ENCODE measurements around the gene TAMM41.

The TAMM41 gene

GRCh38 chr3:11789412-11789811, 57.3 kb downstream of the TAMM41 start:
- TF ChIP-seq CREB1 (IDR thresholded peaks at IDR 0.05; ENCODE audit: low read depth) (no peak), ZBTB7A (IDR thresholded peaks at IDR 0.05; ENCODE audit: low read depth) (no peak), YY1 (IDR thresholded peaks at IDR 0.05; ENCODE audit: low read depth) (no peak), MAX (IDR thresholded peaks at IDR 0.05) (no peak), USF1 (IDR thresholded peaks at IDR 0.05) (no peak), FOXM1 (IDR thresholded peaks at IDR 0.05; ENCODE audit: borderline replicate concordance, low read depth) (no peak), TCF12 (IDR thresholded peaks at IDR 0.05; ENCODE audit: low read depth) (no peak), EP300 (IDR thresholded peaks at IDR 0.05; ENCODE audit: borderline replicate concordance) (no peak), TAF1 (IDR thresholded peaks at IDR 0.05; ENCODE audit: low read depth) (no peak), REST (IDR thresholded peaks at IDR 0.05; ENCODE audit: low read depth) (no peak), TEAD4 (IDR thresholded peaks at IDR 0.05) (no peak), CEBPB (IDR thresholded peaks at IDR 0.05) (no peak), RAD21 (IDR thresholded peaks at IDR 0.05; ENCODE audit: low read depth) (no peak), EGR1 (IDR thresholded peaks at IDR 0.05) (no peak), NFIC (IDR thresholded peaks at IDR 0.05) (no peak)

GRCh38 chr3:11784971-11785377, 61.7 kb downstream of the TAMM41 start:
- no peak for TF ChIP-seq USF1 (IDR thresholded peaks at IDR 0.05)
- no peak for TF ChIP-seq EGR1 (IDR thresholded peaks at IDR 0.05)
- no peak for TF ChIP-seq MAX (IDR thresholded peaks at IDR 0.05)
- no peak for TF ChIP-seq ZBTB7A (IDR thresholded peaks at IDR 0.05; ENCODE audit: low read depth)
- TF ChIP-seq NFIC (IDR thresholded peaks at IDR 0.05) = no peak
- TF ChIP-seq CREB1 (IDR thresholded peaks at IDR 0.05; ENCODE audit: low read depth) = no peak
- no peak for TF ChIP-seq TEAD4 (IDR thresholded peaks at IDR 0.05)
- no peak for TF ChIP-seq REST (IDR thresholded peaks at IDR 0.05; ENCODE audit: low read depth)
- no peak for TF ChIP-seq FOXM1 (IDR thresholded peaks at IDR 0.05; ENCODE audit: borderline replicate concordance, low read depth)
- no peak for TF ChIP-seq TAF1 (IDR thresholded peaks at IDR 0.05; ENCODE audit: low read depth)
- TF ChIP-seq CEBPB (IDR thresholded peaks at IDR 0.05) = no peak
- TF ChIP-seq TCF12 (IDR thresholded peaks at IDR 0.05; ENCODE audit: low read depth) = no peak
- no peak for TF ChIP-seq EP300 (IDR thresholded peaks at IDR 0.05; ENCODE audit: borderline replicate concordance)
- TF ChIP-seq RAD21 (IDR thresholded peaks at IDR 0.05; ENCODE audit: low read depth) = no peak

- no peak for TF ChIP-seq ZBTB7A (IDR thresholded peaks at IDR 0.05; ENCODE audit: low read depth)
- no peak for TF ChIP-seq EP300 (IDR thresholded peaks at IDR 0.05; ENCODE audit: borderline replicate concordance)
- TF ChIP-seq CREB1 (IDR thresholded peaks at IDR 0.05; ENCODE audit: low read depth) = no peak
- no peak for TF ChIP-seq TEAD4 (IDR thresholded peaks at IDR 0.05)
- no peak for TF ChIP-seq TAF1 (IDR thresholded peaks at IDR 0.05; ENCODE audit: low read depth)
- no peak for TF ChIP-seq CEBPB (IDR thresholded peaks at IDR 0.05)
- no peak for TF ChIP-seq TCF12 (IDR thresholded peaks at IDR 0.05; ENCODE audit: low read depth)
- TF ChIP-seq RAD21 (IDR thresholded peaks at IDR 0.05; ENCODE audit: low read depth) = no peak
- TF ChIP-seq FOXM1 (IDR thresholded peaks at IDR 0.05; ENCODE audit: borderline replicate concordance, low read depth) = no peak
- no peak for TF ChIP-seq REST (IDR thresholded peaks at IDR 0.05; ENCODE audit: low read depth)
- TF ChIP-seq MAX (IDR thresholded peaks at IDR 0.05) = no peak
- no peak for TF ChIP-seq USF1 (IDR thresholded peaks at IDR 0.05)
- no peak for TF ChIP-seq NFIC (IDR thresholded peaks at IDR 0.05)
- no peak for TF ChIP-seq YY1 (IDR thresholded peaks at IDR 0.05; ENCODE audit: low read depth)
- no peak for TF ChIP-seq EGR1 (IDR thresholded peaks at IDR 0.05)
These were observed 66.3 kb downstream of the TAMM41 start for GRCh38 chr3:11780341-11780740.
